Embryonic facial prominence (tissue), 1 donor: ENCODE results near the gene EMX1.

Experiments used
- DNase-seq: peaks from one replicate; pipeline ENCODE4 v3.0.0-alpha.2; 2016; ENCODE audit errors: extremely low spot score

EMX1 gene

DNA sequence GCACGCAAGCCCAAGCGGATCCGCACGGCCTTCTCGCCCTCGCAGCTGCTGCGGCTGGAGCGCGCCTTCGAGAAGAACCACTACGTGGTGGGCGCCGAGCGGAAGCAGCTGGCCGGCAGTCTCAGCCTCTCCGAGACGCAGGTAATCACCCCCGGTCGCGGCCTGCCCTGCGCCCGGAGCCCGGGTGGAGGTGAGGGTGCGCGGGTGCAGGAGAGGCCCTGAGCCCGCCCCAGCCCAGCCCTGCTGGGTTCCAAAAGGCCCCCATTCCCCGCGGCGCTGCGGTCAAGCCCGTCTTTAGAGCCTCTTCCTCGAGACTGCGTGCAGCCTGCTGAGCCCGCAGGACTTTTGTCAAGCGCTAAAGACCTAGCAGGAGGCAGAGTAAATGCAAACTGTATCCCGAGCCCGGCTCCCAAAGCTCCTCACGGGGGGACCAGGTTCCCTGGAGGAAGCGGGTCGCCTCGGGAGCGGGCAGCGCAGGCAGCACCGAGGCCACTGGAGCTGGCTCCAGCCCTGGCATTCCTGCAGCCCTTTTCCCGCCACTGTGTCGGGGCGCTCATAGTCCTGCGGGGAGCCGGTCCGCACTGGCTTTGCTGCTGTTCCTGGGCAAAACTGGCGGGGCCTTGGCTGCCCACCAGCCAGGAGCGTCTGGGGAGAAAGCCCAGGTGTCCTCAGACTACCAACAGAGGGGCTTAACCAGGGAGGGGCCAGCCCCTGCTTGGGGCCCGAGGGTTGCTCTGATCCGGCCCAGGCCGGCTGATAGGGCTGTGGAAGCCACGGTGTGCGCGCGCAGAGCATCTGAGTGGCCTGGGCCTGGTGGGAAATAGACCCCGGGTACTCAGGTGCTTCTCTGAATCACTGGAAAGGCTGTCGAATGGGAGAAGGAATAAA lies 7.3 kb downstream of the EMX1 start:
- no peak for DNase-seq

- no peak for DNase-seq
Measured at GRCh38 chr2:72925328-72925943, 8.1 kb downstream of the EMX1 start.

GRCh38 chr2:72926368-72926767 lies 9.0 kb downstream of the EMX1 start:
- DNase-seq = no peak

GRCh38 chr2:72926811-72927465 lies 9.6 kb downstream of the EMX1 start:
- DNase-seq = no peak

DNA sequence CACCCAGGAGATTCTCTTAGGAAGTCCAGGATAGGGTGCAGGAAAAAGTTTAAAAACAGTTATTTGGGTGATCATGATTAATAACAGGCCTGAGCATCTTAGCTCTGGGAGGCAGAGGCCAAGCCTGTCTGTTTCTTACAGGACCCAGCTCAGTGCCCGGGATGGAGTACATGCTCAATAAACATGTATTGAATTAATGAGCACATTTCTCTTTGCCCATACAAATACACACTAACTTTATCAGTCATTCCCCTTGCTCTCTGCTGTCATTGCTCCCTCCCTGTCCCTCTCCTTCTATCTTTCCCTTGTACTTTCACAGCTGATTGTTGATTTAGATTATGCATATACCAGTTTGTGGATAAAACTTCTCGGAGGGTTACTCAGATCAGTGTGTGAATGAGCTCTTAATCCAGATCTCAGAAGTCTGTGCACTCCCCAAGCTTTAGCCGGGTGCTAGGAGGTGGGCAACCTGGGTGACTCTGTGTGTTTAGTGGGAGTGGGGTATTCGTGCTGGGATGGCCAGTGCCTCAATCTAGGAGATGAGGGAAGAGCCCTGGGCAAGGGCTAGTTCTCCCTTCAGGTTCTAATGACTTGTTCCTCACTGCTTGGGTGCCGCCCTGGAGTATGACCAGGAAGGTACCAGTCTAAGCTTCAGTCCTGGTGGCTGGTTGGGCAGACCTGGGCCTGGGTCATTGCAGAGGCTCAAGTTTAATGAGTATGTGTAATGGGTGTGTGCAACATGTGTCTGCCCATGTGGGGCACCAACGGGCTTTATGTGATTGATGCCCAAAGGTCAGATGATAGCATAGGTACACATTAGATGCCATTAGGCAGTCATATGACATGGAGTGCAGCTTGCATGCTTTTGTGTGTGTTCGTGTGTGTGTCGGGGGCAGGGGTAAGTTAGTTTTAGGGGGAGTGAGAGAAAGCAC lies 10.6 kb downstream of the EMX1 start:
- no peak for DNase-seq

- no peak for DNase-seq
Measured at GRCh38 chr2:72929010-72929409, 11.7 kb downstream of the EMX1 start.

GRCh38 chr2:72931280-72931910 lies 14.1 kb downstream of the EMX1 start:
- no peak for DNase-seq

GRCh38 chr2:72932045-72932740 lies 14.9 kb downstream of the EMX1 start:
- no peak for DNase-seq

- DNase-seq = no peak
Measured at GRCh38 chr2:72932805-72933204, 15.5 kb downstream of the EMX1 start.

DNA sequence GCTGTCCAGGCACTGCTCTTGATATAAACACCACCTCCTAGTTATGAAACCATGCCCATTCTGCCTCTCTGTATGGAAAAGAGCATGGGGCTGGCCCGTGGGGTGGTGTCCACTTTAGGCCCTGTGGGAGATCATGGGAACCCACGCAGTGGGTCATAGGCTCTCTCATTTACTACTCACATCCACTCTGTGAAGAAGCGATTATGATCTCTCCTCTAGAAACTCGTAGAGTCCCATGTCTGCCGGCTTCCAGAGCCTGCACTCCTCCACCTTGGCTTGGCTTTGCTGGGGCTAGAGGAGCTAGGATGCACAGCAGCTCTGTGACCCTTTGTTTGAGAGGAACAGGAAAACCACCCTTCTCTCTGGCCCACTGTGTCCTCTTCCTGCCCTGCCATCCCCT lies 15.9 kb downstream of the EMX1 start:
- DNase-seq = no peak

DNA sequence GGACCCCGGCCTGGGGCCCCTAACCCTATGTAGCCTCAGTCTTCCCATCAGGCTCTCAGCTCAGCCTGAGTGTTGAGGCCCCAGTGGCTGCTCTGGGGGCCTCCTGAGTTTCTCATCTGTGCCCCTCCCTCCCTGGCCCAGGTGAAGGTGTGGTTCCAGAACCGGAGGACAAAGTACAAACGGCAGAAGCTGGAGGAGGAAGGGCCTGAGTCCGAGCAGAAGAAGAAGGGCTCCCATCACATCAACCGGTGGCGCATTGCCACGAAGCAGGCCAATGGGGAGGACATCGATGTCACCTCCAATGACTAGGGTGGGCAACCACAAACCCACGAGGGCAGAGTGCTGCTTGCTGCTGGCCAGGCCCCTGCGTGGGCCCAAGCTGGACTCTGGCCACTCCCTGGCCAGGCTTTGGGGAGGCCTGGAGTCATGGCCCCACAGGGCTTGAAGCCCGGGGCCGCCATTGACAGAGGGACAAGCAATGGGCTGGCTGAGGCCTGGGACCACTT lies 16.4 kb downstream of the EMX1 start:
- DNase-seq = no peak

- no peak for DNase-seq
Measured at GRCh38 chr2:72934683-72935610, 17.6 kb downstream of the EMX1 start.

GRCh38 chr2:72935611-72935957 lies 18.3 kb downstream of the EMX1 start:
- DNase-seq = no peak

GRCh38 chr2:72936660-72937355 lies 19.5 kb downstream of the EMX1 start:
- no peak for DNase-seq

GRCh38 chr2:72937356-72937669 lies 20.0 kb downstream of the EMX1 start:
- no peak for DNase-seq

GRCh38 chr2:72938455-72938854 lies 21.1 kb downstream of the EMX1 start:
- no peak for DNase-seq

DNA sequence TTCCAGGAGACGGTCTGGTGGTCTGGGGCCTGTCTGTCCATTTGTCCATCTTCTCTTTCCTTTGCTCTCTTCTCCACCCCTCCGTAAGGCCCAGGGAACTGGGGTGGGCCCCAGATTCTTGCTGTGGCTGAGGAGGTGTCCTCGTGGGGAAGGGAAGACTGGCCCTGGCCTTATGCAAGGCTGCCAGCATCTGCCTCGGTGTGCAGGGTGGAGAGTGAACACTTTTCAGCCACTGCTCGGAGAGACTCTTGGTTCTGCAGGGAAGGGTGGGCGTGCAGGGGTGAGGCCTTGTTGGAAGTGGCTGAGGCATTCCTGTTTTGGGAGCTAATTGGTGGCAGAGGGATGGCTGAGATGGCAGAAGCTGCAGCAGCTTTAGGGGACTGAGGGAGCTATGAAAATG lies 23.0 kb downstream of the EMX1 start:
- no peak for DNase-seq

DNA sequence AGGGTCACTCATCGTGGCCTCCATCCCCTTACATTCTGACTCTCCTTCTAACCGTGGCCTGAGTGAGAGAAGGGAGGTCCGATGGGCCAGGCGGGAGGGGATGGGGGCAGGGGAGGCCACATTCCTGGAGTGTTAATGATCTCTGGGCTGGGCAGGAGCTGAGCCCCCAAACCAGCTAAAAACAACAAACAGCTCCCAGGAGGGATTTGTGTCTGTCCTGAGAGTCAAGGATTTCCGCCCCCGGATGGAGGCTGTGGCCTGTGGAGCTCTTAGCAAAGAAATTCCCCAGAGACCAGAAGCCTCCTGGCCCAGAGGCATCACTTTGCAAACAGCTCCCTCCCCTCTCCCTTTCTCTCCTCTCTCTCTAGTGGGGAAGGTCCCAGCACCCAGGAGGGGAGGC lies 23.5 kb downstream of the EMX1 start:
- DNase-seq = no peak

DNA sequence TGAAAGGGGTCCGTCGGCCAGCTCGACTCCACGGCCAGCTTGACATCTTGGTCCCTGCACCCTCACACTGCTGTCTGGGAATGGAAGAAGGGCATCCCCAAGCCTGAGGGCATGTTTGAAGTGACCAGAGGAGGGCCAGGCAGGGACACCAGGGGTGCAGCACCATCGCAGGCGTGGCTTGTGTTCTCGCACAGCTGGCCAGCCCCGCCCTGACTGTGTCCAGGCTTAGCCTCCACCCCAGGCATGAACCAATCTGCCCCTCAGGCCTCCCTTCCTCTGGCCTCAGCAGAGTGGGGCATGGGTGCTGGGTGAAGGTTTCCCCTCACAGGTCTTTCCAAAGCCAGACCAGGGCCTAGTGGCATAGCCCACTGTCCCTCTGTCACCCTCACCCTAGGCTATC lies 25.0 kb downstream of the EMX1 start:
- no peak for DNase-seq
